ENCODE results near the gene MRPL47. TPM values are rescaled to one million over a fixed set of nuclear protein-coding genes. Genes with fewer than 3 reads are reported as not detected.
"Not testable (repeated sequence)": the region's sequence is repeated elsewhere in the genome, so short reads cannot be mapped to it uniquely, and the experiment has no call there.

Gene MRPL47
- total RNA-seq: 10 to 100 TPM; 67.3 to 68.8 TPM

- CTCF ChIA-PET: interaction anchor here (1.1 kb wide), 1 partner anchor 45 kb away, joined by 5 read pairs; no protein-coding TSS in a partner anchor
- POLR2A ChIA-PET: interaction anchor here (0.6 to 1.5 kb wide), 5 partner anchors 14 to 998 kb away, joined by 3 to 10 read pairs (median 4); partner anchors contain the start of genes ACTL6A, TTC14, USP13 and ZNF639
These were observed at the start of gene MRPL47, which contains the start of gene NDUFB5 for GRCh38 chr3:179604321-179605078. TSS of gene MRPL47 (minus strand) at chr3:179604638. CDS start at chr3:179604624, 14 bp downstream. TSS of gene NDUFB5 (plus strand) at chr3:179604794. CDS start at chr3:179604816, 22 bp downstream.

DNA sequence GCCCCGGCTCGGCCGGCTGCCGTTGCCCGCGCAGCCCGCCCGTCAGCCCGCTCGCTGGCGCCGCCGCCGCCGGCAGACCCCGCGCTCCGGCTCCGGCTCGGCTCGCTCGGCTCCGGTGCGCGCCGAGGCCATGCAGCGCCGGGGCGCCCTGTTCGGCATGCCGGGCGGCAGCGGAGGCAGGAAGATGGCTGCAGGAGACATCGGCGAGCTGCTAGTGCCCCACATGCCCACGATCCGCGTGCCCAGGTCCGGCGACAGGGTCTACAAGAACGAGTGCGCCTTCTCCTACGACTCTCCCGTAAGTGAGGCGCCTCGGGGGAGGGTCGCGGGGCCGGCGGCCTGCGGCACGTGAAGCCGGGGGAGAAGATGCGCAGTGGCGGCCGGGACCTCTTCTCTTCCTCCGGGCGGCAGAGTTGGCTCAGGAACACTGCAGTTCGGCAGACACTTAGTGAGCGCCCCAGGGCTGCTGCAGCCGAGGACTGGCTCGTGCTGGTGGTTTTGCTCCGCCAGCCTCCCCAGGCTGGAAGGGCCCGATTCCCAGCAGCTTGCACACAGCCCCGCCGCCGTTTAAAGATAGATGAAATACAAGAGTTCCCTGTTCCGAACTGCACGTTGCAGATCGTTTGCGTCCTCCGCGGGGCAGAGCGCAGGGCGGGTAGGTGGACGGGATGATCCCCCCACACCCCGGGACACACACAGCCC is 48.8 kb upstream of the MRPL47 start:
- ChIA-PET POLR2A (interaction anchor here (0.6 to 1.0 kb wide), 2 partner anchors 49 to 150 kb away, joined by 3 read pairs; partner anchors contain the start of genes MRPL47 and NDUFB5), CTCF (interaction anchor here (0.6 to 1.3 kb wide), 3 partner anchors 8 to 682 kb away, joined by 3 to 5 read pairs (median 3); no protein-coding TSS in a partner anchor)

- ChIA-PET CTCF (no interaction called here), POLR2A (interaction anchor here (1.0 kb wide), 1 partner anchor 48 kb away, joined by 3 read pairs; the partner anchor contains the start of genes MRPL47 and NDUFB5)
These were observed 48.1 kb upstream of the MRPL47 start, which contains the start of gene USP13 for GRCh38 chr3:179652447-179653095. TSS of gene USP13 (plus strand) at chr3:179653040. CDS start at chr3:179653226, 186 bp downstream.

GRCh38 chr3:179651687-179652446 is 47.4 kb upstream of the MRPL47 start:
- ChIA-PET POLR2A (no interaction called here), CTCF (no interaction called here)

DNA sequence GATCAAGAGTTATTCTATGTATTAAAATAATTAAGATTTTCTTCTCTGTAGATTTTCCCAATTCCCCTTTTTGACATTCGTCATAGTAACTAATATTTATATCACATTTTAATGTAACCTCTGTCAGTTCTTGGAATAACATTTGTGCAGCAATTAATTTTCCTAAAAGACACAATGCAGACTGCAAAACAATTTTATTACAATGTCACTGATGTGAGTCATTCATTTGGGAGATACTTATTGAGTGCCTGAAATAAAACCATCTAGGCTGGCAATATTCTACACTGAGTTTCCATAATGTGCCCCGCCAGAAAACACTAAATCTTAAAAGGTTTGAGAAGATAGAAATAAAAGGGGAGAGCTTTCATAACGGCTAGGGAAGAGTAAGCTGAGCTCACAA is 41.7 kb upstream of the MRPL47 start:
- CTCF ChIA-PET: no interaction called here
- POLR2A ChIA-PET: no interaction called here

GRCh38 chr3:179643837-179644236 is 39.4 kb upstream of the MRPL47 start:
- CTCF ChIA-PET: interaction anchor here (0.9 kb wide), 1 partner anchor 10 kb away, joined by 3 read pairs; no protein-coding TSS in a partner anchor
- POLR2A ChIA-PET: not testable (repeated sequence)

- ChIA-PET CTCF (no interaction called here), POLR2A (interaction anchor here (0.5 kb wide), 1 partner anchor 432 kb away, joined by 6 read pairs; no protein-coding TSS in a partner anchor)
These were observed 38.4 kb upstream of the MRPL47 start for GRCh38 chr3:179642871-179643270.

DNA sequence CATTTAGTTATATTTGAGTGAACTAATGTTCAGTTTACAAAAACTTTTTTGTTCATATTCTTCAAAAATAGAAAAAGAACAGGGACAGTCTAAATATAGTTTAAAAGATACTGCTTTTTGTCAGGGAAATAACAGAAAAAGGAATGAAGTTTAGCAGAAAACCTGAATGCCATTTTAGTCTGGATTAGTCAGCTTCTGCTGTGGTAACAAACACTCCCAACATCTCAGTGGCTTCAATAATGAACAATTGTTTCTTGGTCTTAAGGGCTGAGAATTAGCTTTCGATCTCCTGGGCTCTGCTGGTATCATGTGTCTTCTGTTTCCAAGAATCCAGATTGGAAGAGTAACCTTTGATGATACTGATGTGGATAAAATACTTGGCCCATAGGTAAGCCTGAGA is 36.0 kb upstream of the MRPL47 start:
- ChIA-PET CTCF (no interaction called here), POLR2A (no interaction called here)

DNA sequence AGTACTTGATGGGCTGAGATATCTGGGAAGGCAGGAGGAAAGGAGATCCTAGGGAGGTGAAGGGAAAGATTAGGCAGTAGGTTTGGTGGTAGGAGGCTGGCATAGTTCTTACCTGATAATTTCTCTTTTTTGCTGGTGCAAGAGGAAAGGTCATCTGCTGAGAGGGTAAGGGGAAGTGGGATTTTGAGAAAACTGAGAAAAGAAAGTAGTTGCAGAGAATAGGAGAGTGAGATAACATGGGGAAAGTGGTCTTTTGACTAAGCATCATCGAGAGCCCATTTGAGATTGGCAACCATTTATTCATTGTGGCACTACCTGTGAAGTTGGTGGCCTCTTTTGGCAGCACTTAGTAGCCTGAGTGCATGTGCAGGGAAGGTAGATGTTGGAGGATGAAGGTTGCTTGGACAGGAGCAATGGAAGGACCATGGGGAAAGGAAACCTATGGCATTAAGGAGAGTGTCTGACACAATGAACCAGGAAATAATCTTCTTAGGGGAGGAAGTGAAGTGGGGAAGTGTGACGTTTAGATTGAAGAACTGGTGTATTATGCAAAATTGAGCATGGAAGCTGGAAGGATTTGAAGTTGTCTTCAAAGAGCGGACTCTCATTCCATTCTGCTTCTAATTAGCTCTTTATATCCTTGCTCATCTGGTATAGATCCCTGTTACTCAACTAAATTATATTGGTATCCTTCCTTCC is 26.5 kb upstream of the MRPL47 start:
- ChIA-PET POLR2A (no interaction called here), CTCF (no interaction called here)

DNA sequence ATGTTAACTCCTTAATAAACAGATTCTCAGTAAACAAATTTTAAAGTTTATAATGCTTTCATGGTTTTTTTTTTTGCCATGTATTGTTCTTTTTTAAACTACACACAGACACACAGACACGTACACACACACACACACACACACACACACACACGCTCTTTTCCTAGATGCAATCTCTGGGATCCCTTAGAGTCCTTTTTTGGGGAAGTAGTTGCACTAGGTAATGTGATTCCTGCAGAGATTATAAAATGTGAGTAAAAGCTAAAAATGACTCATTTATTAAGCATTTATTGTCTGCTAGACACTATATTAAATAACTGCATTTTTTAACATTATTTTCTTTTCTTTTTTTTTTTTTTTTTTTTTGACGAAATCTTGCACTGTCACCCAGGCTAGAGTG is 20.0 kb upstream of the MRPL47 start:
- CTCF ChIA-PET: no interaction called here
- POLR2A ChIA-PET: no interaction called here

- CTCF ChIA-PET: no interaction called here
These were observed 17.6 kb upstream of the MRPL47 start for GRCh38 chr3:179622023-179622422.

DNA sequence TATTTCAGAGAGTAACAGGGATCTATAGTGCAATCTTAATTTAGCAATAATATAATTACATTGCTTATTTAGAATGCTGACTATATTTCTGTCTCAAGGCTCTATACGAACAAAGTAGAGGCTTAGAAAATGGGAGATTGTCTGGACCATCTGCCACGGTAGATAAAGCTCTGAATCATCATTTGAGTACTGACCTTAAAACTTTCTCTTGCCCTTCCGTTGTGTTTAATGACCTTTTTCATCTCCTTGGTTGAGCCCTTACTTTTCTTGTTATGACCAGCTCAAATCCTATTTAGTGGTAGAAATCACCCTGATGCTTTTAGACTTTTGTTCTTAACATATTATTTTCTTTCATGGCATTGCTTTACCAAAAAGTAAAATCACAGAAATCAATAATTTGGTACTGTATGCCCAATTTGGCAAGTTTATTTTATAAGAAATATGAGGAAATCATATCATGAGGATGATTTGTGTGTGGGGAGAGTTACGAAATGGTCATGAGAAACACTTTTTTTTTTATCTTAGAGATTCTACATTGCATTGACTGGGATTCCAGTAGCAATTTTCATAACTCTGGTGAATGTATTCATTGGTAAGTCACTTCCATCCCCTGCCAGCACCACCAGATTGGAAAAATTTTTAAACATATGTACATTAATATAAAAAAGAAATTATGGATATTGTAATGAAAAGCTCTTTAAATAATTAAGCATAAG is 11.2 kb upstream of the MRPL47 start:
- ChIA-PET CTCF (no interaction called here), POLR2A (no interaction called here)

More at GRCh38 chr3:179622023-179622422, 17.6 kb upstream of the MRPL47 start:
- POLR2A ChIA-PET: no interaction called here

DNA sequence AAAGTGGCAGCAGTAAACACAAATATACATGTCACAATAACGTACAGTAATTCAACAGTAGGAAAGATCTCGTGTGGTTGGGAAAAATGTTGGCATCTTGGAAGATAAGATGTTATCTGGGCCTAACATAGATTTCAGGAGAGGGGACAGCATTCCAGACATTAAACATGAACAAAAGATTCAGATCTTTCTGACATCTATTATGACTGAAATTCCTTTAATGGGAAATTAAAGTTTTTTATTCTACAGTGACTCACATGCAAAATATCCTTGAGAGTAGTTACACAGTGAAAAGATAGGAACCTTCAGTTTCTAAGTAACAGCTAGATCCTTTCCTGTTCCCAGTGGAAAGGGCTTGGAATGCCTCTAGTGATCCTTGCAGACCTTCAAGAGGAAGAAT is 9.4 kb upstream of the MRPL47 start:
- CTCF ChIA-PET: no interaction called here
- POLR2A ChIA-PET: no interaction called here

DNA sequence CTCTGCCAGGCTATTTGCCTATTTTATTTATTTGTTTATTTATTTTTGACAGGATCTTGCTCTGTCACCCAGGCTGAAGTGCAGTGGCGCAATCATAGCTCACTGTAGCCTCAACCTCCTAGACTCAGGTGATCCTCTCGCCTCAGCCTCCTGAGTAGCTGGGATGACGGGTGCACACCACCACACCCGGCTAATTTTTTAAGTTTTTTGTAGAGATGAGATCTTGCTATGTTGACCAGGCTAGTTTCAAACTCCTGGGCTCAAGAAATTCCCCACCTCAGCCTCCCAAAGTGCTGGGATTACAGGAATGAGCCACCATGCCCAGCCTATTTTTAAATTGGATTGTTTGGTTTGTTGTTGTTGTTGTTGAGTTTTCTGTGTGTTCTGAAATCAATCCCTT is 5.6 kb upstream of the MRPL47 start:
- ChIA-PET POLR2A (no interaction called here), CTCF (no interaction called here)

GRCh38 chr3:179608931-179609720 is 4.7 kb upstream of the MRPL47 start:
- POLR2A ChIA-PET: no interaction called here
- CTCF ChIA-PET: no interaction called here

- CTCF ChIA-PET: no interaction called here
- POLR2A ChIA-PET: no interaction called here
These were observed 2.2 kb upstream of the MRPL47 start for GRCh38 chr3:179606534-179607085.

GRCh38 chr3:179603831-179604230 is 607 bp downstream of the MRPL47 start:
- POLR2A ChIA-PET: interaction anchor here (1.5 kb wide), 1 partner anchor 999 kb away, joined by 4 read pairs; the partner anchor contains the start of gene TTC14
- CTCF ChIA-PET: no interaction called here

All from activated CD8-positive, alpha-beta memory T cell treated with anti-CD3 and anti-CD28 coated beads for 36 hours (primary cell).